Body of pancreas (tissue), 4 donors: ENCODE results near the gene EBF3. TPM values are rescaled to one million over a fixed set of nuclear protein-coding genes. Genes with fewer than 3 reads are reported as not detected.

Experiments
- ATAC-seq: fragments of 150-250 bp; one replicate; pipeline ENCODE4 v1.9.1; 2016
- DNase-seq, 4 donors: peaks; one replicate each; pipeline ENCODE4 v3.0.0-alpha.2; 2019
- H3K27ac ChIP-seq, 4 donors: fragments of 200-600 bp; sonication (generic); 1 replicate in 3 of 4; 2 replicates in 1 of 4; pipeline versions ENCODE4 v1.5.1 to v1.6.1; 2016 to 2019; ENCODE audit warnings: mild to moderate bottlenecking in 1 of 4, mixed read lengths in 1 of 4, moderate library complexity in 1 of 4
- H3K27me3 ChIP-seq, 2 donors: fragments of 200-600 bp; sonication (generic); one replicate each; pipeline ENCODE4 v1.6.0; 2016; ENCODE audit warnings: mild to moderate bottlenecking in 1 of 2
- H3K36me3 ChIP-seq, 2 donors: fragments of 200-600 bp; sonication (generic); replicated peaks in 1 of 2; 2 replicates each; pipeline ENCODE4 v1.5.1; 2016; ENCODE audit warnings: low read depth in 2 of 2; ENCODE audit not compliant: insufficient read depth in 1 of 2
- H3K4me1 ChIP-seq: fragments of 200-600 bp; sonication (generic); one replicate; pipeline ENCODE4 v1.6.0; 2016
- H3K4me3 ChIP-seq, 2 donors: fragments of 200-600 bp; sonication (generic); 1 replicate in 1 of 2; 2 replicates in 1 of 2; pipeline ENCODE4 v1.5.1; 2016 to 2019
- H3K9me3 ChIP-seq, 3 donors: fragments of 200-600 bp; sonication (generic); 1 replicate in 2 of 3; 2 replicates in 1 of 3; pipeline ENCODE4 v1.5.1; 2016
- CTCF ChIP-seq, 7 experiments: fragments of 450-650 bp in 4 of 7; fragments of 200-600 bp in 3 of 7; sonication (generic) in 3 of 7; IDR thresholded peaks; one replicate each; pipeline ENCODE4 v1.5.1; 2016 to 2019; ENCODE audit warnings: antibody characterized with exemption in 7 of 7
- POLR2A ChIP-seq, 3 donors: fragments of 450-650 bp; IDR thresholded peaks; one replicate each; pipeline ENCODE4 v1.6.1; 2016; ENCODE audit warnings: antibody characterized with exemption in 3 of 3, mild to moderate bottlenecking in 2 of 3
- WGBS, 2 donors: methylation state at CpG; one replicate each; pipeline ENCODE4 v1.1.5; 2017; 5-methylcytosine and 5-hydroxymethylcytosine counted together
- intact Hi-C: fragments of 100-400 bp; cut with DNase I; formaldehyde crosslinking; loops from one replicate; pipeline ENCODE4 v1.15.1; 2023
- total RNA-seq, 2 donors: library from RNA; depleted of rRNA; stranded (reverse); fragments of >200 nt; gene quantifications; one replicate each; pipeline ENCODE4 v1.1.0, GENCODE V29; 2016

Gene EBF3
- total RNA-seq, 2 donors from 2014 or later = 2.3 to 4.6 TPM

GRCh38 chr10:129900825-129901224 lies 63.2 kb downstream of the EBF3 start:
- H3K4me3 ChIP-seq = no peak overlapping the region
- TF ChIP-seq POLR2A (IDR thresholded peaks at IDR 0.05) (no peak), CTCF (IDR thresholded peaks at IDR 0.05) (no peak)
- intact Hi-C loops = no loop called here
- H3K27me3 ChIP-seq = peaks cover 0 to 4% of the 10 kb centered on the region in 2 donors
- 82 to 86% methylated on average over 1 of the region's 1 CpG for WGBS, 2 donors
- H3K4me1 ChIP-seq = no peaks in the 10 kb centered on the region
- DNase-seq (no peak), ATAC-seq (no peak)
- no peaks in the 10 kb centered on the region for H3K36me3 ChIP-seq
- H3K9me3 ChIP-seq = no peaks in the 10 kb centered on the region
- no peak overlapping the region for H3K27ac ChIP-seq

- TF ChIP-seq POLR2A (IDR thresholded peaks at IDR 0.05) (no peak), CTCF (IDR thresholded peaks at IDR 0.05) (no peak)
- no peaks in the 10 kb centered on the region for H3K9me3 ChIP-seq
- intact Hi-C loops = no loop called here
- H3K27me3 ChIP-seq = peaks cover 0 to 4% of the 10 kb centered on the region in 2 donors
- WGBS, 2 donors = 43 to 50% methylated on average over 21 of the region's 22 CpGs
- ATAC-seq (no peak), DNase-seq (no peak)
- no peaks in the 10 kb centered on the region for H3K36me3 ChIP-seq
- no peaks in the 10 kb centered on the region for H3K4me1 ChIP-seq
- H3K4me3 ChIP-seq = no peak overlapping the region
- H3K27ac ChIP-seq = no peak overlapping the region
Observed at GRCh38 chr10:129899276-129900130, 64.6 kb downstream of the EBF3 start.

GRCh38 chr10:129898706-129899268 lies 65.3 kb downstream of the EBF3 start:
- 38 to 49% methylated on average over 38 of the region's 38 CpGs for WGBS, 2 donors
- no peak for DNase-seq
- Histone ChIP-seq H3K4me3 (no peak overlapping the region), H3K9me3 (no peaks in the 10 kb centered on the region), H3K27ac (no peak overlapping the region), H3K4me1 (no peaks in the 10 kb centered on the region), H3K27me3 (peaks cover 0 to 4% of the 10 kb centered on the region in 2 donors), H3K36me3 (no peaks in the 10 kb centered on the region)
- intact Hi-C loops = no loop called here
- TF ChIP-seq POLR2A (IDR thresholded peaks at IDR 0.05) (no peak), CTCF (IDR thresholded peaks at IDR 0.05) (no peak)
- ATAC-seq = no peak

GRCh38 chr10:129897871-129898626 lies 66.0 kb downstream of the EBF3 start:
- intact Hi-C loops = no loop called here

More at GRCh38 chr10:129897871-129898626, 66.0 kb downstream of the EBF3 start:
- WGBS, 2 donors = 35 to 41% methylated on average over 15 of the region's 15 CpGs
- Histone ChIP-seq H3K27me3 (peaks cover 0 to 4% of the 10 kb centered on the region in 2 donors), H3K4me1 (no peaks in the 10 kb centered on the region), H3K27ac (no peak overlapping the region), H3K36me3 (no peaks in the 10 kb centered on the region), H3K9me3 (no peaks in the 10 kb centered on the region), H3K4me3 (no peak overlapping the region)
- DNase-seq = no peak
- TF ChIP-seq POLR2A (IDR thresholded peaks at IDR 0.05) (no peak), CTCF (IDR thresholded peaks at IDR 0.05) (no peak)
- no peak for ATAC-seq
